H1 (cell line): Measurements from ENCODE around the gene NR4A3.

ENCODE experiments used
- BACH1 ChIP-seq: IDR thresholded peaks from 2 replicates; pipeline ENCODE4 v1.6.1; 2012; ENCODE audit warnings: low read length, improper control_type of control experiment
- EGR1 ChIP-seq: IDR thresholded peaks from 2 replicates; pipeline ENCODE4 v1.6.1; 2011; ENCODE audit warnings: low read depth, low read length, borderline replicate concordance
- GABPA ChIP-seq: IDR thresholded peaks from 2 replicates; pipeline ENCODE4 v1.6.1; 2011; ENCODE audit warnings: mild to moderate bottlenecking, low read length, moderate library complexity, borderline replicate concordance; ENCODE audit not compliant: insufficient read depth
- HDAC6 ChIP-seq: IDR thresholded peaks from one replicate; pipeline ENCODE4 v1.7.1; 2012; ENCODE audit warnings: low read depth, mild to moderate bottlenecking, inconsistent platforms, low read length, moderate library complexity
- POLR2A ChIP-seq, 2 experiments: IDR thresholded peaks; 1 replicate in 1 of 2; 2 replicates in 1 of 2; pipeline ENCODE4 v1.6.1; 2011; ENCODE audit warnings: low read depth in 2 of 2, low read length in 2 of 2, mild to moderate bottlenecking in 2 of 2; ENCODE audit errors: control extremely low read depth in 1 of 2
- POLR2AphosphoS5 ChIP-seq: IDR thresholded peaks from 2 replicates; pipeline ENCODE4 v1.6.1; 2011; ENCODE audit warnings: low read depth, low read length
- RAD21 ChIP-seq, 2 experiments: IDR thresholded peaks in 1 of 2; conservative IDR thresholded peaks in 1 of 2; 2 replicates each; pipeline ENCODE4 v1.6.1; 2011; ENCODE audit warnings: low read depth in 2 of 2, low read length in 2 of 2, improper control_type of control experiment in 1 of 2, inconsistent platforms in 1 of 2, mild to moderate bottlenecking in 1 of 2, moderate library complexity in 1 of 2
- RFX5 ChIP-seq: IDR thresholded peaks from 2 replicates; pipeline ENCODE4 v1.6.1; 2011; ENCODE audit warnings: low read depth, low read length, improper control_type of control experiment, borderline replicate concordance
- SP1 ChIP-seq: IDR thresholded peaks from 2 replicates; pipeline ENCODE4 v1.6.1; 2011; ENCODE audit warnings: low read depth, low read length
- TAF7 ChIP-seq: optimal IDR thresholded peaks from 2 replicates; pipeline ENCODE3; 2011; ENCODE audit warnings: low read depth, mild to moderate bottlenecking, inconsistent platforms, low read length, moderate library complexity, borderline replicate concordance
- ZNF274 ChIP-seq: IDR thresholded peaks from 2 replicates; pipeline ENCODE4 v1.7.0; 2012; ENCODE audit warnings: low read length, borderline replicate concordance; ENCODE audit errors: extremely low read depth
- TF ChIP-seq, protein P1 (sequence below): IDR thresholded peaks from 2 replicates; pipeline ENCODE4 v1.6.1; 2012; ENCODE audit warnings: inconsistent platforms
- TF ChIP-seq, protein P2 (sequence below), 3 experiments: IDR thresholded peaks; 1 replicate in 2 of 3; 2 replicates in 1 of 3; pipeline versions ENCODE4 v1.5.1 to v1.6.1; 2011; ENCODE audit warnings: low read length in 3 of 3, mild to moderate bottlenecking in 3 of 3, inconsistent platforms in 2 of 3, low read depth in 1 of 3, moderate library complexity in 1 of 3; ENCODE audit not compliant: insufficient read depth in 1 of 3; ENCODE audit errors: control extremely low read depth in 1 of 3

DNA sequence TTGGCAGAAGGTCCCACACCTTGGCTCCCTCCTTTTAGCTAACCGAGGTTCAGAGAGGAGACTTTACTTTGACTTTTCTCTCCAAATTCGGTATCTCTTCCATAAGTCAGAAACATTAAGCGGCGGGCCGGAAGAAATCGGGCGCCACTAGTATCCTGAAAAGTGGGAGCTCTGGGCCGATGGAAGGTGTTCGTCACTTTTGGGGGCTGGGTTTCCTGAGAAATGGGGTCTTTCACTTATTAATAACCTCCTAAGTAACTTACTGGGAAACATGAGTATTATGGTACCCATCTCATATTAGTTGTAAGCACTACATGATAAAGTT, 85.5 kb downstream of the NR4A3 start:
- TF ChIP-seq BACH1 (no peak), RFX5 (no peak), POLR2AphosphoS5 (no peak), SP1 (no peak), GABPA (no peak), EGR1 (no peak), POLR2A (IDR thresholded peaks at IDR 0.05; ENCODE audit: control extremely low read depth in 1 of 2, low read depth in 2 of 2, low read length in 2 of 2) (no peak), ZNF274 (no peak), RAD21 (IDR thresholded peaks at IDR 0.05 in 1 of 2, conservative IDR thresholded peaks at IDR 0.05 in 1 of 2; ENCODE audit: low read depth in 2 of 2, low read length in 2 of 2) (no peak), TAF7 (no peak), HDAC6 (no peak)
- TF ChIP-seq, protein P1, sequence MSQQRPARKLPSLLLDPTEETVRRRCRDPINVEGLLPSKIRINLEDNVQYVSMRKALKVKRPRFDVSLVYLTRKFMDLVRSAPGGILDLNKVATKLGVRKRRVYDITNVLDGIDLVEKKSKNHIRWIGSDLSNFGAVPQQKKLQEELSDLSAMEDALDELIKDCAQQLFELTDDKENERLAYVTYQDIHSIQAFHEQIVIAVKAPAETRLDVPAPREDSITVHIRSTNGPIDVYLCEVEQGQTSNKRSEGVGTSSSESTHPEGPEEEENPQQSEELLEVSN: no peak
- TF ChIP-seq, protein P2, sequence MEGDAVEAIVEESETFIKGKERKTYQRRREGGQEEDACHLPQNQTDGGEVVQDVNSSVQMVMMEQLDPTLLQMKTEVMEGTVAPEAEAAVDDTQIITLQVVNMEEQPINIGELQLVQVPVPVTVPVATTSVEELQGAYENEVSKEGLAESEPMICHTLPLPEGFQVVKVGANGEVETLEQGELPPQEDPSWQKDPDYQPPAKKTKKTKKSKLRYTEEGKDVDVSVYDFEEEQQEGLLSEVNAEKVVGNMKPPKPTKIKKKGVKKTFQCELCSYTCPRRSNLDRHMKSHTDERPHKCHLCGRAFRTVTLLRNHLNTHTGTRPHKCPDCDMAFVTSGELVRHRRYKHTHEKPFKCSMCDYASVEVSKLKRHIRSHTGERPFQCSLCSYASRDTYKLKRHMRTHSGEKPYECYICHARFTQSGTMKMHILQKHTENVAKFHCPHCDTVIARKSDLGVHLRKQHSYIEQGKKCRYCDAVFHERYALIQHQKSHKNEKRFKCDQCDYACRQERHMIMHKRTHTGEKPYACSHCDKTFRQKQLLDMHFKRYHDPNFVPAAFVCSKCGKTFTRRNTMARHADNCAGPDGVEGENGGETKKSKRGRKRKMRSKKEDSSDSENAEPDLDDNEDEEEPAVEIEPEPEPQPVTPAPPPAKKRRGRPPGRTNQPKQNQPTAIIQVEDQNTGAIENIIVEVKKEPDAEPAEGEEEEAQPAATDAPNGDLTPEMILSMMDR (IDR thresholded peaks at IDR 0.05; ENCODE audit: control extremely low read depth in 1 of 3, insufficient read depth in 1 of 3, low read depth in 1 of 3, low read length in 3 of 3): no peak
